ENCODE results near the gene PPM1L.

DNA sequence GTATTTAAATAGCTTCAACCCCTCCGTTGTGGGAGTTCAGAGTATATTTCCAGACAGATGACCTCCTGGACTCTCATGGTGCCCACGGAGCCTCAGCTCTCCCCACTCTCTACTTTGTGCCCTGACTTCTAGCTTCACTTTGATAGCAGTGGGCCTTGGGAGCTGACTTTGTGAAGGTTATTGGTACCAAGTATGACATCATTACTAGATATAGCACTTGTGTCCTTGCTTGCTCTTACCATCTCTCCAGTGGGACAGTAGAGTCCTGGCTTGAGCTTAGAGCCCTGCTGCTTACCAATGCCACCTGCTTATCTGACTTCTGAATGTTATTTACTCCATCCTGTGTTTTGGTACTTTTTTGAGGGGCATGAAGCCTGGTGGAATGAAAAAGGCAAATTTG, 53.4 kb downstream of the PPM1L start:
- TF ChIP-seq, protein P1, sequence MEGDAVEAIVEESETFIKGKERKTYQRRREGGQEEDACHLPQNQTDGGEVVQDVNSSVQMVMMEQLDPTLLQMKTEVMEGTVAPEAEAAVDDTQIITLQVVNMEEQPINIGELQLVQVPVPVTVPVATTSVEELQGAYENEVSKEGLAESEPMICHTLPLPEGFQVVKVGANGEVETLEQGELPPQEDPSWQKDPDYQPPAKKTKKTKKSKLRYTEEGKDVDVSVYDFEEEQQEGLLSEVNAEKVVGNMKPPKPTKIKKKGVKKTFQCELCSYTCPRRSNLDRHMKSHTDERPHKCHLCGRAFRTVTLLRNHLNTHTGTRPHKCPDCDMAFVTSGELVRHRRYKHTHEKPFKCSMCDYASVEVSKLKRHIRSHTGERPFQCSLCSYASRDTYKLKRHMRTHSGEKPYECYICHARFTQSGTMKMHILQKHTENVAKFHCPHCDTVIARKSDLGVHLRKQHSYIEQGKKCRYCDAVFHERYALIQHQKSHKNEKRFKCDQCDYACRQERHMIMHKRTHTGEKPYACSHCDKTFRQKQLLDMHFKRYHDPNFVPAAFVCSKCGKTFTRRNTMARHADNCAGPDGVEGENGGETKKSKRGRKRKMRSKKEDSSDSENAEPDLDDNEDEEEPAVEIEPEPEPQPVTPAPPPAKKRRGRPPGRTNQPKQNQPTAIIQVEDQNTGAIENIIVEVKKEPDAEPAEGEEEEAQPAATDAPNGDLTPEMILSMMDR (IDR thresholded peaks at IDR 0.05; ENCODE audit: borderline replicate concordance, extremely low read depth, low read length, poor library complexity, severe bottlenecking) = no peak
- no peak for TF ChIP-seq EZH2 (IDR thresholded peaks at IDR 0.05; ENCODE audit: borderline replicate concordance, low read depth, low read length, severe bottlenecking)
